CD4-positive, alpha-beta T cell treated with Interleukin-6 for 4 hours (primary cell): ENCODE data around the gene CCDC127.

Experiments used
- DNase-seq: peaks from one replicate; pipeline ENCODE4 v3.0.0-alpha.2; 2020; ENCODE audit warnings: mixed read lengths

CCDC127 gene

DNA sequence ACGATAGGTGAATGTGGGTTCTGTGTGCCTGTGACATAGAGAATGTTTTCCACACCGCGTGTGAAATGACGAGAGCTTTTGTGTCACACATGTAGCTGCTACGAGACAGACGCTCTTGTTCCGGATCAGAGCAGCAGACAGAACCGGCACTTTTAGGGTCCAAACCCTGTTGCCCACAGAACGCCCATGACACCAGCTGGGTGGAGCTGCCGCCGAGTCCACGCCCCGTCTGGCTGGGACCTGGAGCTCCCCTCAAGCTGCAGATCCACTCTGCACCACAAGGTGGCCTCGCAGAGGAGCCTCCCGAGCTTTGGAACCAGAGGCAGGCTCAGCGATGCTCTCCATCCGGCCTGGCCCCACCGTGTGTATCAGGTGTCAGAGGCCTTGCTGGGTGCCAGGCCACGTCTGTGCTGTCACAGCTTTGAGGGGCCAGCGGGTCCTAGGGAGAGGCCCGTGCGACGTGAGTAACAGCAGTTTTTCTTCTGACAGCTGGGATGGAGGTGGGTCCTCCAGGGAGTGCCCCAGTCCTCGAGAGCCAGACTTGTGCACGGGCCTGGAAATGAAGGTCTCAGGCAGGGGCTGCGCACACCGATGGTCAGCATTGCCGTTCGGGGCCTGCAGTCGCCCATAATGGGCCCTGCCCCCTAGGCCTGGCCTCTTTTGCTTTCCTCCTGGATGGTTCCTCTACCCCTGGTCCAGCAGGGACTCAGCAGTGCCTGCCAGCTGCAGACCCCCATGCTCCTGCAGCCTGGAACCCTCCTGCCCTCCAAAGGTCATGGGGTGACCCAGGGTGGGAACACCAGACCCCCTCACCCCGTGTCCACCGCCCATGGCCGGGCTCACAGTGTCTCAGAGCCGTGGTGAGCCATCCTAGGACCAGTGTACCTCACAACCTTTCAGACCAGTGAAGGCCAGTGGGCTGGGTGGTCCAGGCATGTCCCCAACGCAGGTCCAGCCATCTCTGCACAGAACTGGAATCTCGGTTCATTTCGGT lies 29.2 kb downstream of the CCDC127 start:
- DNase-seq = peak; percentile 88

DNA sequence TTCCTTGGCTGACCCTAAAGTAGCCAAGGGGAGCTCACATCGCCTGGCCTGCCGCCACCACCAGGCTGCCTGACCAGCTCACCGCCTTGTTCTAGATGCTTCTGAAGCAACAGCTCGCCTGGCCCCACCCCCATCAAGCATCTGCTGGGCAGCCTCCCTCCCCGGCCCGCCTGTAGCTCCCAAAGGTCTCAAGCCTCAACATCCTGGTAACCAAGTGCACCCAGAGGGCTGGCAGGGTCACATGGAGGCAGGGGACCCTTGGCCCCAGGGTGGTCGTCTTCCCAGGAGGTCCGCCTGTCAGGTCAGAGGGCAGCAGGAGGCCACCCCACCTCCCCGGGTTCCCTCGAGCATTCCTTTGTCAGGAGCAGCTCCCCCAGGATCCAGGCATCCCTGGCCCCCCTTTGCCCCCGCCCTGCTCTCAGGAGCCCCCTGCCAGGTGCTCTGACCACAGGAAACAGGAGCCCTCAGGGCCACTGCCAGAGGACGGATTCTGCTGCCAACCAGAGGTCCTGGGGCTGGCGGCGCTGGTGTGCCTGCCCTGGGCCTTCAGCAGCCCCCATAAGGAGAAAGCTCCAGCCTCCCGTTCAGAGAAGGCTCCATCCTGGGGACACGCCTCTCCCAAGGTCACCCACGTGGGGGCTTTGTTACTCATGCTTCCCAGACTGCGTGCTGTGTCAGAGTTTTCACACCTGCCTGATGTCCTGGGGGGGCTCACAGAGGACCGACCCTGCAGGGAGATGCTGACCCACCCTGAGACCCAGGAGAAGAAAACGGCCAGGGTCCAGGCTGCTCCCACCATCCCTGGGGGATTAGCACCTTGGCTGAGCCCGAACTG lies 30.1 kb downstream of the CCDC127 start:
- no peak for DNase-seq

DNA sequence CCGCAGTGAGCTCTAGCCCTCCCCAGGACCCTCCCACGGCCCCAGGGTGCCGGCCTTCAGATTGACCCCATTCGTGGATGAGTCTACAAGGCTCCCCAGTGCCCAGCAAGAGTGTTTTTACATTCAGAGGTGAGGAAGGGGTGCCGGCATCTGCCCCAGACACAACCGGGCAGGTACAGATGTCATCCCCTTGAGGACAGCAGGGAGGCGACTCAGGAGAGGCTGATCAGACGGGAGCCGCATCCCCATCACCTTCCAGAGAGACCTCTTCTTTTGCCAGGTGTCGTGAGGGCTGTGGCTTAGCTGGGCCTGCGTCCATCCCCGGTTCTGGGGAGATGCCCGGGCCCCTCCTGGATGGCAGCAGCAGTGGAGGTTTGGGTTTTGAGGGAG lies 30.9 kb downstream of the CCDC127 start:
- no peak for DNase-seq

DNA sequence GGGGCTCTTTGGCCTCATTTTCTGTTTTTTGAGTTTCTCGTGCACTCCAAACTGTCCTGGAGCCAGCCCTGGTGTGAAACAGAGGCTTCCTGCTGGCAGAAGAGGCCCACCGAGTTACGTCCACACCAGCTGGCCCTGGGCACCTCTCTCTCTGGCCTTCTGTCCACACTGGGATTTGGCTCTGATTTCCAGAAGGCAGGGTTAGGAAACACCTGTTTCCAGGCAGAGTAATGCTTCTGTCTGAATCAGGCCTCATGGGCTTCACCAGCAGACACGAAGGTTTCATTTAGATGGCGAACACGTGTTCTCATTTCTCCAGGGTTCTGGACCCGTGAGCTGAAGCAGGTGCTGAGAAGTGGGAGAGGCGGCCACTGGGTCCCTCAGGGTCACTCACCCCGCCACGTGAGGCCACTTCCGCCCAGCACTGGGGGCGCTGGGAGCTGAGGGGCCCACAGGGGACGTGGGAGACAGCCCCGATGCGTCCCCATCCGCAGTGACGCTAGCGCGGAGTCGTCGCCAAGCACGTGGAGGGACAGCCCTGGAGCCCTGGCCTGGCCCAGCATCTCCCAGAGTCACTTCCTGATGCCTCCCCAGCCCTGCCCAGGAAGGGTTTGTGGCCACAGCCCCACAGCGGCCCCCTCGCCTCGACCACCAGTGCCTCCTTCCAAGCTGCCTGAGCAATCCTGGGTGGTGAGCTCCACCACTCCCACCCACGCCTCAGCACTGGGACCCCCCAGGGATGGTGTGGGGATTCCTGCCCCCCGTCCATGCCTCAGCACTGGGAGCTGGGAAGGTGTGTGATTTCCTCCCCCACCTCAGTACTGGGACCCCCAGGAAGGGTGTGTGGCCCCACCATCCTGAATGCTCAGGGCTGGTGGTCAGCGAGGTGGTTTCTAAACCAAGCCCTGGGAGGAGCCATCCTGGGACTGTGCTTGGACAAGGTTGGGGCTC lies 31.6 kb downstream of the CCDC127 start:
- DNase-seq = no peak

DNA sequence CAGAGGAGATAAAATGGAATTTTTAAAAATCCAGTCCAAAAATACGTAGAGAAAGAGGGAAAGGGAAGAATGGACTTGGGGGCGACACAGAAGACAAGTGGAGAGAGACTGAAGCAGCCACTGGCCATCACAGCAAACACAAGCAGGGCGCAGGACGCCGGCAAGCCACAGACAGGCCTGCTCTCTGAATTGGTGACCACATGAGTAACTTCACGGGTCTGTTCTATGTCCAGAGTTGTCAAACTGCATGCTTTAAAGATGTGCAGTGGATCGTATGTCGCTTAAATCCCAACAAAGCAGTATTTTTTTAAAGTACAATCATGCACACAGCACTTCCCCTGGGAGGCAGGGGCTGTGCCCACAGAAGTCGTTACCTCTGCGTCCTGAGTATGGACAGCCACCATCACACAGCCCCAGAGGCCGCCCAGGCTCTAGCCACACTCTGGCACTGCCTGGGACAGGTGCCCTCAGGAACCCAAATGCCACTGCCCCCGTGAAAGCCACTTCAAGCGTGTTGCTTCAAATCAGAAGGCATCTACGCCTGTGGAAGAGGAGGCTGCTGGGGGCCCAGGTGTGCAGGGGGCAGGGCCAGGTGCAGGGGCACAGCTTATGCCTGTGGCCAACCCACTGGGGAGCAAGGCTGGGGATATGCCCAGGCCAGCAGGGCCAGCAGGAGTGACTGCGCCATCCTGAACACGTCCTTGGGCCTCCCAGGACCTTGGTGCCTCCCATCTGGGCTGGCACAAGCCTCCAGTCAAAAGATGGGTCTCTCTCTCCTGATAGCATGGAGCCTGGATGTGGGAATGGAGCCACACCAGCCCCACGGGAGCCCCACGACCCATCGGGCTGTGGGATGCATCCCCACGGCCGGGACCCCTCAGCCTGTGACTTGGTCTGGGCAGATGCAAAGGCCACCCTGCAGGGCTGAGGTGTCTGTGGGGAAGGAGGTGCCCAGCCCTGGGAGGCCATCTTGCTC lies 32.6 kb downstream of the CCDC127 start:
- DNase-seq = no peak

DNA sequence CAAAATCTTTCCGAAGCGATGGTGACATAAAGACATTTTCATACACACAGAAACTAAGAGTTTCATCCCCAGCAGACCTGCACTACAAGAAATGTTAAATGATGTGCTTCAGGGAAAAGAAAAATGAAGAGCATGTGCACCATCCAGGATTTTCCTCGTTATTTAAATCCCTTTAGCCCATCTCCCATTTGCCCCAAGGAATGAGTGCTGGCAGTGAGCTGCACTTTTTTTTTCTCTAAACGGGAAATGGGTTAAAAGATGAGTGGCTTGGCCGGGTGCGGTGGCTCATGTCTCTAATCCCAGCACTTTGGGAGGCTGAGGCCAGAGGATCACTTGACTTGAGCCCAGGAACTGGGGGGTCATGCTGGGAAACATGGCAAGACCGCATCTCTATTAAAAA lies 33.5 kb downstream of the CCDC127 start:
- DNase-seq = no peak

DNA sequence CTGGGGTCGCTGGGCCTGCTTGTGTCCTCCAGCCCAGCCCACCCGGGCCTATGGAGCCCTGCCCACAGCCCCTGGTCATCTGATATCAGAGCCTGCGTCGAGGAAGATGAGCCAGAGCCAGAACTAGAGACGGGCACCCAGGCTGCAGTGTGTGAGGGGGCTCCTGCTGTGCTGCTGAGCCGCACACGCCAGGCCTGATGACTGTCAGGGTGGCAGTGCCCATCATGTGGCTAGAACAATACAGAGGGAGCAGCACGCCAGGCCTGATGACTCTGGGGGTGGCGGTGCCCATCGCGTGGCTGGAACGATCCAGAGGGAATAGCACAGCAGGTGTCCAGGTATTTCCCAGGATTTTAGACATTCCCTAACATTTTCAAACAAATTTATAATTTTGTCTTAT lies 35.8 kb downstream of the CCDC127 start:
- no peak for DNase-seq

DNA sequence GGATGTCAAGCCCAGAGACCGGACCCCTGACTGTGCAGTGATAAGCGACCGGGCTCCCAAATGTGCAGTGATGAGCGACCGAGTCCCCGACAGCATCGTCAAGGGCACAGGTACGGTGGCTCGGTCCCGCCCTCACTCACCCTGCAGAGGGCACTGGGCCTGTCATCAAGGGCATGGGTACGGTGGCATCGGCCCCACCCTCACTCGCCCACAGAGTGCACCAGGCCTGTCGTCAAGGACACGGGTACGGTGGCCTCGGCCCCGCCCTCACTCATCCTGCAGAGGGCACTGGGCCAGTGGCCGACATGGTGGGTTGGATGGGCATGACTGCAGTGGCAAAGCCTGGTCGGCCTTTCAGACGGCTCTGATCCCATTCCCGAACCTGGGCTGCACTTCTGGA lies 36.4 kb downstream of the CCDC127 start:
- no peak for DNase-seq

DNA sequence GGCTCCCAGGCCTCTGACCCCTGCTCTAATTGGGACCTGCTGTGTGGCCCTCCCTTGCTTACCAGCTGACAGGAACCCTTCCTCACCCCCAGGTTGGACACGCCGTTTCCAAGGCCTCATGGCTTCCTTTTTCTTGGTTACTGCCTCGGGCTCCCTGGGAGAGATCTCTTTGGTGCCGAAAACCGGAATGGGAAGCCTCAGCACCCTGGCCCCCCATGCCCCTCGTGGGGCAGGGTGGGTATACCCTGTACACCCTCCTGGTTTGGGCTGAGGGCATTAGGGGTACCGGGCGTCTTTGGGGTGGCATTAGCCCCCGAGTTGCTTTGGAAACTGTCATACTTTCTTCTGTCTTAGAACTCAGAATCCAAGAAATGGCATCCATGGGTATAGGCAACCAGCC lies 36.8 kb downstream of the CCDC127 start:
- DNase-seq = no peak

DNA sequence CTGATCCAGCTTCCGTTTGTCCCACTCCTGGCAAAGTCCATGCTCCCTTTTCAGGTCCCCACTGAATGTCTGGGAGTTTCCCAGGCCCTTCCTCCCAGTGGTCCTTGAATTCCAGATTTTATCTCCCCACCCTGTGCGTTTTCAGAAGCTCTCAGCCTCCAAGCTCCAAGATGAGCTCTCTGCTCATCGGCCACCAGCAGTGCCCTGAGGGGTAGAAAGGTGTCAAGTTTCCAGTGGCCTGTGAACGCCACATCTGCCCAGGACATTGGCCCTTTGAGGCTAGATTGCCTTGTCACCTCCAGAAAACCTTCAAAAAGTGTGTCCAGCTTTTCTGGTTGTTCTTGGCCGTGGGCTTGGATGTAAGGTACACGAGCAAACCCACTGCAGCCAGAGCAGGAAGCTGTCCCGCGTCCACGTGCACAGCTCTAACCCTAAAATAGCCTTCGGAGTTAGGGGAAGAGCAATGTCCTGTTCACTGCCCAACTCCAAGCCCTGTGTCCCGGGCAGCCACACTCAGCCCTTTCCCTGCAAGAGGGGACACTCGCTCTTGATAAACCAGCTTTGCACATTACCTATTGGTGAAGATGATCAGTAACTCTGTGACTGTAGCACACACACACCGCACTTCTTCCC lies 37.6 kb downstream of the CCDC127 start:
- no peak for DNase-seq

DNA sequence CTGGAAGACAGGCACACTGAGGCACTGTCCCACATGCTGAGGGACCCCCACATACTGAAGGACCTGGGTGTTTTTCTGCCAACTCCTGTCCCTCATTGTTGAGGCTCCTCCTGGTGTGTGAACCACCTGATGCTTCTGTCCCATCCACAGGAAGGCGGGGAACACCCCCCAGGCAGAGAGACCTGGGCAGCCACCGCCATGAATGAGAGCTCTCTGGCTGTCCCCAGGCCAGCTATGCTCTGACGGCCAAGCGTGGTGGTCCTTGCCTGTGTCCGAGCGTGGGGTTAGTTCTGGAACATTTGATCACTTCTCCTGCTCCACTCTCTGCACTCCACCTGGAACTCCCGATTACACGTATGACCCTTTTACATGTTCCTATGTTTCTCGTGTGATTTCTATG lies 38.6 kb downstream of the CCDC127 start:
- no peak for DNase-seq

DNA sequence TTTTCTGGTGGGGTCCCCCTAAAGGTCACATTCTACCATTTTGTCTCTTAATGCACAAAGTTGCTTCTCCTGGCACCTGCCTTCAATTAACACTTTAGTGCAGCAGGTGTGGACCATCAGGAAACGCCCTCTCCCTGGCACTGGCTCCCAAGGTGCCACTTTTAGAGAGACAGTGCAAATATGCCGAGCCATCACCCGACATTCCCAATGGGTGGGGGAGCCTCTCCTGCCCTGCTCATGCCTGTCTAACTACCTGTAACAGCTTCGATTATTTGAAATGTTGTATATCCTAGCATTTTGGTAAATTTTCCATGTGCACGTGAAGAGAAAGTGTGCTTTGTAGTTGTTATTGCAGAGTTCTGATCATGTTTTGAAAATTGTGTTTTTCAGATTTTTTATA lies 39.8 kb downstream of the CCDC127 start:
- DNase-seq = no peak

DNA sequence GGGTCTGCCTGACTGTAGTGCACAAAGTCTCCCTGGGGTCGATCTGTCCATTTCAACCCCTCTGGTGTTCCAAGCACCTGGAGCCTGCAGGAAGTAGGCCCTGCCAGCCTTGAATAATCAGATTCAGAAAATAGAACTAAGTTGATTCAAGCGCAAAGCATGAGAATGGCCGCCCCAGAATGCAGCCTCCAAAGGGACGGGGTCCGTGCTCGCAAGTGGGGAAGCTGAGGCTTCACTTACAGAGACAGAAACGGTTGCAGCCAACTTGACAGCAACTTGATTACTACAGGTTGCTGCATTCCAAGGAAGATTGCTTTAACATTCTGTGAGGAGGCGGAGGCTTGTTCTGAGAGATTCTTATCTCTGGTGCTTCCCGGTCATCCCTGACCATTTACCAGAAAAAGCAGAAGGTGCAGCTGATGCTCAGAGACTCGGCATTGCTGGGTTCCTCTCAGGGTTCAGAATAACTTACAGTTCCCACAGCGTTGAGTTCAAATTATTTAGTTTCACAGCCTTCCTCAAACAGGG lies 41.6 kb downstream of the CCDC127 start:
- no peak for DNase-seq

DNA sequence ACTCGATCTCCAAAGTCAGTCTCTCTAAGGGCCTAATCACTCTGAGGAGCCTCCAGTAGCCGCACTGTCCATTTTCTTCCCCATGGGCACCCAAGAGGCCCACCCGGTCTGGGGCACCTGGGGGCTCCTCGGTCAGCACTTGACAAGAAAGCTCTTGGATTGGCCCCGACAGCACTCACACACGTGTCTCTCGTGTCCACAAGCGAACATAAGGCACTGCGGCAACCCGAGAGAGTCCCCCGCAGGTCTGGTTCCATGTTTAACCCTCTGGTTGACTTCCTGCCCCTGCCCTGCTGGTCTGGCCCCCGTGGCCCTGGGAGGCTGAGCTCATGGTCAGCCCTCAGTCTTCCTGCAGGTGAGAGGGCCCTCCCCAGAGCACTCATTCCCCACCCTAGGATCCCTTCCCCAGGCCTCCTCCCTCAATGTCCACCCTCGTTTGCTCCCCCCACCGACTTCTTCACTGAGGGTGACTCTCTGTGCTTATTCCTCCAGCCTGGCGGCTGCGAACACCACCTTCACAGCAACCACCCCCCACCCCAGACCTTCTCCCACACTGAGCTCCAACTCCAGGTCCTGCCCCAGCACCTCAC lies 43.0 kb downstream of the CCDC127 start:
- DNase-seq = no peak

DNA sequence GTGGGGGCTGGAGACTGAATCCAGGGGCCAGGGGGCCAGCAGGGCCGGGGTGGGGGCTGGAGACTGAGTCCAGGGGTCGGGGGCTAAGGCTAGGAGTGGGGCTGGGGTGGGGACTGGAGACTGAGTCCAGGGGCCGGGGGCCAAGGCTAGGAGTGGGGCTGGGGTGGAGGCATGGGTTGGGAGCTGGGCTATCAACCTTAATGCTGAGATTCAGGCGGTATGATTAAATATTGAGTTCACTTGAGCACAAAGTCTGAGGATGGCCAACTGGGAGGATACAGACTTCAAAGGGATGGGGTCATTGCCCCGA lies 43.7 kb downstream of the CCDC127 start:
- no peak for DNase-seq

DNA sequence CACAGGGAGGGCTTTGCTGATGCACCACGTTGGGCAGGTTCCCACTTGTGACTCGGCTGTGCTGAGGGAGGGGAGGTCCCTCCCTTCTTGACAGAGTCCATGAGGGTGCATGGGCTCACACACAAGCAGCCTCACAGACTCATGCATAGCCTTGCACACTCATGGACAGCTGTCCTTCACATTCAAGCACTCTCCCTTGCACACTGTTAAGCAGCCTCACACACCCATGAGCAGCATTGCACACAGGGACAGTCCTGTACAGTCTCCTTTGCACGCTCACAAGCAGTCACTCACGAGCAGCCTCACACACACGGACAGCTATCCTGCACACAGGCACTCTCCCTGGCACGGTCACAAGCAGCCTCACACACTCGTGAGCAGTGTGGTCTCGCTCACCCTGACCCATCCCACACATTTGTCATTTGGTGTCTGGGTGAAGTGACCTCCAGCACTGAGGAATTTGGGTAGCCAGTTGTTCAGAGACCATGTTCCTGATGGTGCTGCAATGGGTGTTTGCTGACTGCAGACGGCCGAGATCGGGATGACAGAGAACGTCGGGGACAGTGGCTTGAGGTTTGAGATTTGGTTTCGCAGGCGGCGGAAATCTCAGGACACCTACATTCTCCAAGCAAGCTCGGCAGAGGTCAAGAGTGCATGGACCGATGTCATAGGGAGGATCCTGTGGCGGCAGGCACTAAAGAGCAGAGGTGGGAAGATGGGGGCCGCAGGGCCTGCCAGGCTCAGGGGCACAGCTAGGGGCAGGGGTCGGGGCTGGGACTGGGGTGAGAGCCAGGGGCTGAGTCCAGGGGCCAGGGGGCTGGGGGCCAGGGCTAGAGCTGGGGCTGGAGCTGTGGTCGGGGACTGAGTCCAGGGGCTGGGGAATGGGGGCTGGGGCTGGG lies 44.3 kb downstream of the CCDC127 start:
- no peak for DNase-seq

DNA sequence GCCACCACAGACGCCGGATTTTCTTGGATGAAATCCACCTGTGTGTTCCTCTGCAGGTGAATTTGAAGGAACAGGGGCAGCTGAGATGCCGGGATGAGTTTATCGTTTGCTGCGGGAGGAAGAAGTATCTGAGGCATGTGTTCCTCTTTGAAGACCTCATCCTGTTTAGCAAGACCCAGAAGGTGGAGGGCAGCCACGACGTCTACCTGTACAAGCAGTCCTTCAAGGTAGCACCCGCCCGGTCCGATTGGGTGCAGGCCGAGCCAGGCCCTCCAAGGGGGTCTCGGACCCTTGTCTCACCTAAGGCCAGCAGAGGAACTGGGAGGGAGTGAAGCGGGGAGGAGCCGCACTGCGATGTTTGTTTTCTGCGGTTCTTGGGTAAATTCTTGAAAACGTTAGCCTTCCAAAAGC lies 45.1 kb downstream of the CCDC127 start:
- DNase-seq = no peak

DNA sequence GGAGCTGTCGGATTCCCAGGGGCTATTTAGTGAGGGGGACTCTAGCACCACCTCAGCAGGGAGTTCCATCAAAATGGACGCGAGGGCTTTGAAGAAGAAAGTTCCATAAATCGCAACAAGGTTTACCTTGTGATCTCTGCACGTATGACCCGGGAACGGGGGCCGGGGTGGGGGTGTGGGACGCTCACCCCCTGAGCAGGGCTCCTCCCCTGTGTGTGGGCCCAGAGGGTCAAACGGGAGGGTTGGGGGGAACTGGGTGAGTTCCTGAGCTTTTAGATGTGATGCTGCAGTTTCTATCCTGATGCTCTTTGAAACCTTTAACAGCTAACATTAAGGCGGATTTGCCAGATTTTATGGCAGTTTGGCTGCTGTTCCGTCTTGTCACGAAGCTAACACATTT lies 45.5 kb downstream of the CCDC127 start:
- DNase-seq = no peak

DNA sequence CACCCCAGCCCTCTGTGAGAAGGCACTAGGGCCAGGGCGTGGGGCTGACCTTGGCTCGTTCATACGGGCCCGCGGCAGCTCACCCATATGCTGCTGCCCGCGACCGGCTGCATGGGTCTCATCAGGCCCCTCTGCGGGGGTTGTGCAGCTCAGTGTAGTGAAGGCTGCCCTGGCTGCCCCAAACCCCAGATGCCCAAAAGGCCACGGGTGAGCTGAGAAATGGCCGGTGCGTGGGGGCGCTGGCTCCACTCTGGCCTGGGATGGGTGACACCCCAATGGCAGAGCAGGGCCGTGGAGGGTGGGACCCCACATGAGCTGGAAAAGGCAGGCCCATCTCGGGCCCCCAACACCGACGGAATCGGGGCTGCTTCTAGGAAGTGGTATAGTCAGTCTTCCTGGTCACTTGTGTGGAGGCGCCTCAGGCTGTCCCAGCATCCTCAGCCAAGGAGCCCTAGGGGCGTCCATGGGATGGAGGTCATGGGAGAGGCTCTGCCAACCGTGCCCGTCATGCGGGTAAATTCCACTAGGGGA lies 46.1 kb downstream of the CCDC127 start:
- no peak for DNase-seq
